HG03175 (cell line): Measurements from ENCODE around the gene SULT1C2.
"Not testable (repeated sequence)": the region's sequence is repeated elsewhere in the genome, so short reads cannot be mapped to it uniquely, and the experiment has no call there.

Experiments
- ATAC-seq: cut with Tn5 transposase; IDR thresholded peaks from one replicate; pipeline ENCODE4 v1.9.1; 2021; ENCODE audit warnings: mild to moderate bottlenecking, moderate library complexity; ENCODE audit not compliant: unreplicated experiment

The SULT1C2 gene

DNA sequence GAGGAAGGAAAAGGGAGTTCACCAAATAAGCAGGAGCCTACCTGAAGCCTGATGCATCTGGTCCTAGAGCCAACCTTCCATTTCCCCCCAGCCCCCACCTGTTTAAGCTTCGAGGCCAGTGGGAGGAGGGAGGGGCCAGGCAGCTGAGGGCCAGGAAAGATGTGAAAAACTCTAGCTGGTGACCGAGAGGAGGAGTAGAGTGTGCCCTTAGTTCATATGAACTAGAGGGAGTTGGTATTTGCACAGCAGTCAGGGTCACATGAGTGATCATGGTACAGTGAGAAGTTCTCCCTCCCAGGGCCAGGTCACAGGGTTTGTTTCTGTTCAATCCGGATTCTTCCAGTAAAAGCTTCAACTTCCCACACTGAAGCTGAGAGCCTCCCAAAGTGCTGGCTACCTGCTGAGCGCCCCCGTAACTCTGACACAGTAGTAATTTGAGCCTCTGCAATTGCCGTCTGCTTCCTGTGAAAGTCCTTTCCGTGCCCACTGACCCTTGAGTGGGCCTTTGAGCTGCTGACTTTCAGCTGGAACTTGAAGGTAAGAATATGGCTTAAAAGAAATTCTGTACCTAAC is at the start of gene SULT1C2:
TSS of gene SULT1C2 (plus strand) at position 362 of the 573 bp plus-strand sequence. CDS start 4,773 bp downstream, outside the sequence.
- no peak for ATAC-seq

GRCh38 chr2:108239786-108240185 is 48.9 kb upstream of the SULT1C2 start, which contains the start of gene SULT1C3:
Gene SULT1C3 (plus strand): TSS chr2:108239968. CDS start chr2:108247195, 7,227 bp downstream.
- ATAC-seq, result no peak

DNA sequence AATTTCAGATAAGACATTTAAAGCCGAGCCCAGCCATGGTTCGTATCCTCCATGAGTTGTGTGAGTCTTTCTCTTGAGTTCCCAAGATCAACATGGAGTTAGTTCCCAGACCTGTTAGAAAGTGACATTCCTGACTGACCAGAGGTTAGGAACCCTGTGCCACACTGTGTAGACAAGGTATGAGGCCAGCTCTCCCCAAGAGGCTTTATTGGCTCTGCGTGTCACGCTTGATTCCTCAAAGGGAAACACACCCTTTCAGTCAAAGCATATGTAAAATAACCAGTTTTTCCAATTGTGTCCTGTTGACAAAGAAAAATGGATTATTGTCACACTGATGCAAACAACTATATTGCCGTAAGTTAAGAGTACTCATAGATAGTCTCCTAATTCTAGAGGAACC is 47.7 kb upstream of the SULT1C2 start:
- no peak for ATAC-seq

DNA sequence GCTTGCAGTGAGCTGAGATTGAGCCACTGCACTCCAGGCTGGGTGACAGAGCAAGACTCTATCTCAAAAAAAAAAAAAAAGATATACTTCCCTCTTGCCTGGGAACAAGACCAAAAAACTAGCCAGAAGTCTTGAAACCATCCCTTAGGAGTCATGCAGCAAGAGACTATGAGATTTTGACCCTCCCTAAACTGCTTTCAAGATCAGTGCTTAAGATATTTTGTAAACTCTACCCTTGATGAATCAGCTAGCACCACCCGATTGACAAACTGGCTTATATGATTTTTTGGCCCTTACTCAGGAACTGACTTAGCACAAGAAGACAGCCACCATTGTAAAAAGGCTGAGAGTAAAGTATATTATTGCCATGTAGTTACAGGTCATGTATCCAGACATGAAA is 45.1 kb upstream of the SULT1C2 start:
- no peak for ATAC-seq

GRCh38 chr2:108244667-108245414 is 43.9 kb upstream of the SULT1C2 start:
- ATAC-seq, result no peak

DNA sequence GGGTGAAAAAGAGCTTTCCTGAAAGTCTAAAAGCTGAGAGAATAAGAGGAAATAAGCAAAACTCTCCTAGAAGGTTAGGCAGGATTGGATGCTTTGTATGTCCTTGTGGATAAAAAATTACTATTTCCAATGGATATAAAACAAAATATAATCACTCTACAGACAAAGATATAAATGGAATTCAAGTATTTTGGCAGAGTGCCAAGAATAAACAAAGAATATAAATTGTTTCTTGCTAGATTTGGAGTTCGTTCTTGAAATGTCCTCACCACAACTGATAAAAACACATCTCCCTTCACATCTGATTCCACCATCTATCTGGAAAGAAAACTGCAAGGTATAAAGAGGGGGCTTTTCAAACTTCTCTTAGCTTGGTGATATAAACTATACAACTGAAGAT is 35.6 kb upstream of the SULT1C2 start:
- no peak for ATAC-seq

GRCh38 chr2:108257757-108258331 is 30.9 kb upstream of the SULT1C2 start:
- ATAC-seq, result no peak

- no peak for ATAC-seq
Observed at GRCh38 chr2:108260773-108261172, 27.9 kb upstream of the SULT1C2 start.

DNA sequence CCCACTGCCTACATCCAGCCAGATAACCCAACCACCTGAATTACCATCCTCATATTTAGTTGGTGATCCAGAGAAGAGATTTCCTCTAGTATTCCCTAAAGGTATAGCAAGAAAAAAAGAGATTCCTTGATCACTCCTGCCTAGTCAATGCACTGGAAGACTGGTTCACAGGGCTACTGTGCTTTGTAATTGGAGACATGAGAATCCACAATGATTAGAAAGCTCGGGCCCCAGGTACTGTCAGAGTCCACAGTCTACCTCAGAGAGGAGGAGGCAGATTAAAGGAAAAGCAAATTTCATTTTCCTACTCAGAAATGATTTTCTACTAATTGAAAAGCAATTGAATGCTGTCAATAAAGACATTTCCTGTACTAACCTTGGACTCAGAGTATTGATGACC is 26.7 kb upstream of the SULT1C2 start:
- no peak for ATAC-seq

GRCh38 chr2:108263401-108263800 is 25.3 kb upstream of the SULT1C2 start:
- ATAC-seq, result no peak

GRCh38 chr2:108266218-108266617 is 22.5 kb upstream of the SULT1C2 start:
- no peak for ATAC-seq

GRCh38 chr2:108267101-108267500 is 21.6 kb upstream of the SULT1C2 start:
- ATAC-seq, result no peak

GRCh38 chr2:108268001-108268400 is 20.7 kb upstream of the SULT1C2 start:
- no peak for ATAC-seq

DNA sequence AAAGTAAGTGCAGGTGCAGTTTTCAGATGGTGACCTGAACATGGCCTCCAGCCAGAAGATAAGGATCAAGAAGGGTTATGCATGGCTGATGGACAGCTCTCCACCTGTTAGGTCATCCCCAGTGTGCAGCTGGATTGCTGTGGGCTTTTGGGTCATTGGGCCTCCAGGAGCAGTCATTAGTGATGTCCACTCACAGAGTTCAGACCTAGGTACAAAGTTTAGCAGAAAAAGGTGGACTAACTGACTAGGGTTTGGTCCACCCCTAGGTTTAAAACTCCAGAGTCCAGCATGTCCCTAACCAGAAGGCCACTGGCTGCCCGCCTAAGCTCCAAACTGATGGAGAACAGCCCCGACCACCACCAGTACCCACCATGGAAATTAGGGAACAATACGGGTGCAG is 18.3 kb upstream of the SULT1C2 start:
- no peak for ATAC-seq

DNA sequence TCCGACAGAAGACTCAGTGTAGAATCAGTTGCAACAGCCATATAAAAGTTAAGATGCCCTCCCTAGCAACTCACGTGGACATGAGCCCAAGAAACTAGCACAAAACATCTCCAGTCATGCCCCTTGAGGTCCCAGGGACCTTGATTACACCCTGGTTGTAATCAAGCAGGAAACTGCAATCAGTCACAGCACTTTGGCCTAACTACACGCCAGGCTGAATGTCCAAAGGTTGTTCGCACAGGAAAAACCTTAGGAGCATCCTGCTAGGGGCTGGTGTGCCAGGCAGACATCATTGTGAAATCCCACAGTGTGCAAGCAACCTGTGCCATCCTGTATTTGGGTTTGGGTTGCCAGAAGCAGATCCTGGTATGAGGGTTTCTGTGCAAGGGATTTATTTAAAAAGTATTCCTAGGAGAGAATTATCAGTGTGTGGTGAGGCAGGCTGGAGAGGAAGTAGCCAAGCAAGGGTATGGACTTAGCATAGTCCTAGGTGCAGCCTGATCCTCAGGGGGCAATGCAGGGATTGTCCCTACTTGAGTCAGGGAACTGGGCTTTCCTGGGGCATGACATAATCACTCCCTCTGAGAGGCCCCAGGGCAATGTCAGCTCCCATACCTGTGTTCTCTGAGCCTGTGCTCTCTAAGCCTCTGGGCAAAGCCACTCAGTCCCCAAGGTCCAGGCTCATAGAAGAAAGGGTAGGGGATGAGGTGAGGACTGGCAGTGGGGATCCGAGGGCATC is 17.8 kb upstream of the SULT1C2 start:
- ATAC-seq, result no peak

DNA sequence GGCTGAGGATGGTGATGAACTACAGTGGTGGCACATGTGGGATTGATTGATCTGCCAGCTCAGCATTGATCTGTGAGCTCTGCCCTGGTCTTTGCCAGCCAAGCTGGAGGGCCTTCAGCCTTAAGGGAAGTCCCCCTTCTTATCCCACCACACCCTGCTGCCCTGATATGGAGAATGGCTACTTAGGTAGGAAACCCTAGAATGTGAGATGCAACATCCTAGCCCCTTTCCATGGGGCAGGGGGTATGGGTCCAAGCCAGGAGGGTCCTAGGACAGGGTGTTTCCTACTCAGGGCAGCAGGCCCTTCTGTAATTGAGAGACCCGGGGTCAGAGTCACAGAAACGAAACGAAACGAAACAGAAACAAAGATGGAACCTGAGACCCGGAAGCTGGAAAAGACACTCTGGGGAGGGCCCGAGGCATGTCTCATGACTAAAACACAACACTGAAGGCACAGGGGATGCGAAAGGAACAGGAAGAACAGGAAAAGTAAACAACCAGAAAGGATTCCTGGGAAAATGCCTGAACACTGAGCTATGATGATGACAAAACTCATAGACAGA is 16.9 kb upstream of the SULT1C2 start:
- ATAC-seq, result no peak

GRCh38 chr2:108278631-108279030 is 10.1 kb upstream of the SULT1C2 start:
- no peak for ATAC-seq

DNA sequence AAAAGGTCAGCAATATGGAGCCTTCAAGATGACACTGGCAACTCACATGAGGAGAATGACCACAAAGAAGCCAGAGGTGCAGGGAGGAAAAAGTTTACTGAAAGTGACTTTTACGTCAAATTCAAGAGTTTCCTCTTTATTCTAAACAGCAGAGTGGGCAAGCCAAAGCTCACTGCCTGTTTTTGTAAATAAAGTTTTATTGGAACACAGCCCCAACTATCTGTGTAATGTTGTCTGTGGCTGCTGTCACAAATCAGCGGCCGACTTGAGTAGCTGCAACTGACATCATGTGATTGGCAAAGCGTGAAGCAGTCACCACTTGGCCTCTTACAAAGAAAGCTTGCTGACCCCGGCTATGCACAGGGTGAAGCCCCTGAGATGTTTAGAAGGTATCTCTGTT is 9.2 kb upstream of the SULT1C2 start:
- ATAC-seq, result no peak

- no peak for ATAC-seq
Observed at GRCh38 chr2:108280466-108280865, 8.2 kb upstream of the SULT1C2 start.

- not testable (repeated sequence) for ATAC-seq
Observed at GRCh38 chr2:108284566-108284965, 4.1 kb upstream of the SULT1C2 start.

- ATAC-seq, result no peak
Observed at GRCh38 chr2:108285616-108286015, 3.1 kb upstream of the SULT1C2 start.
